Measurements from ENCODE around the gene RABGAP1L. TPM values are rescaled to one million over a fixed set of nuclear protein-coding genes. Genes with fewer than 3 reads are reported as not detected.

RABGAP1L gene
- total RNA-seq, 4 donors from 2014 or later: 42.4 to 74.5 (median 49.1) TPM

DNA sequence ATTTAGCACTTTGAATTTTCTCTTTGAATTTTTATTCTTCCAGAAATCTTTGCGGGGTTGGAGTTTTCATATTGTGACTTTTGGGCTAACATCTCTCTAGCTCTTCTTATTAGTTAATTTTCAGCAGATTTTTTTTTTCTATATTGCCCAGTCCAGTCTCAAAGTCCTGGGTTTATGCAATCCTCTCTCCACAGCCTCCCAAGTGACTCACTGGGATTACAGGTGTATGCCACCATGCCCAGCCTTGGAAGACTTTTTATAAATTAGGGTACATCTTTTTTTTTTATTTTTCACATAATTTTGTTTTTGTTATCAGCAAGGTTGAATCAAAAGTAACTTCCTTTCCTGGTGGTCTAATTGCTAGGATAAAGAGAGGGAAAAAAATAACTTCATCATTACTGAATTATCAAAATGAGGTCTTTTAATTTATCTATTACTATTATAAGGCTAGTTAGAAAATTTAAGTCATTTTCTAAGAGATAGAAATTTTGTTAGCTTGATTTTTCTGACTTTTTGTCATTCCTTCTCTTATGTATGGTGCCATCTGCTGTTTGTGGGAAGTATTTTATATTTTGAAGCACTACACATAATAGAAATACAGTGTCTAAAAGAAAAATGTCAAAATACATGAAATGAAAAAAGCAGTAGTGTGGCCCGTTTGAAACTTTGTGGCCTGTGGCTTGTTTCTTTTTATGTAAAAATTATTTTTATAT is 567.0 kb downstream of the RABGAP1L start:
- 47 to 54% methylated on average over 2 of the region's 2 CpGs for WGBS, 2 donors
- TF ChIP-seq EP300 (IDR thresholded peaks at IDR 0.05) (no peak), POLR2A (IDR thresholded peaks at IDR 0.05) (no peak)
- TF ChIP-seq, protein P1, sequence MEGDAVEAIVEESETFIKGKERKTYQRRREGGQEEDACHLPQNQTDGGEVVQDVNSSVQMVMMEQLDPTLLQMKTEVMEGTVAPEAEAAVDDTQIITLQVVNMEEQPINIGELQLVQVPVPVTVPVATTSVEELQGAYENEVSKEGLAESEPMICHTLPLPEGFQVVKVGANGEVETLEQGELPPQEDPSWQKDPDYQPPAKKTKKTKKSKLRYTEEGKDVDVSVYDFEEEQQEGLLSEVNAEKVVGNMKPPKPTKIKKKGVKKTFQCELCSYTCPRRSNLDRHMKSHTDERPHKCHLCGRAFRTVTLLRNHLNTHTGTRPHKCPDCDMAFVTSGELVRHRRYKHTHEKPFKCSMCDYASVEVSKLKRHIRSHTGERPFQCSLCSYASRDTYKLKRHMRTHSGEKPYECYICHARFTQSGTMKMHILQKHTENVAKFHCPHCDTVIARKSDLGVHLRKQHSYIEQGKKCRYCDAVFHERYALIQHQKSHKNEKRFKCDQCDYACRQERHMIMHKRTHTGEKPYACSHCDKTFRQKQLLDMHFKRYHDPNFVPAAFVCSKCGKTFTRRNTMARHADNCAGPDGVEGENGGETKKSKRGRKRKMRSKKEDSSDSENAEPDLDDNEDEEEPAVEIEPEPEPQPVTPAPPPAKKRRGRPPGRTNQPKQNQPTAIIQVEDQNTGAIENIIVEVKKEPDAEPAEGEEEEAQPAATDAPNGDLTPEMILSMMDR (IDR thresholded peaks at IDR 0.05): peak in 4 of 5 experiments; percentile 27 to 48 (median 35)
- Histone ChIP-seq H3K9me3 (no peaks in the 10 kb centered on the region), H3K27me3 (no peaks in the 10 kb centered on the region), H3K4me3 (no peak overlapping the region), H3K36me3 (no peaks in the 10 kb centered on the region), H3K27ac (no peak overlapping the region), H3K4me1 (no peaks in the 10 kb centered on the region)
- no peak for DNase-seq (ENCODE audit: low spot score in 2 of 2)

DNA sequence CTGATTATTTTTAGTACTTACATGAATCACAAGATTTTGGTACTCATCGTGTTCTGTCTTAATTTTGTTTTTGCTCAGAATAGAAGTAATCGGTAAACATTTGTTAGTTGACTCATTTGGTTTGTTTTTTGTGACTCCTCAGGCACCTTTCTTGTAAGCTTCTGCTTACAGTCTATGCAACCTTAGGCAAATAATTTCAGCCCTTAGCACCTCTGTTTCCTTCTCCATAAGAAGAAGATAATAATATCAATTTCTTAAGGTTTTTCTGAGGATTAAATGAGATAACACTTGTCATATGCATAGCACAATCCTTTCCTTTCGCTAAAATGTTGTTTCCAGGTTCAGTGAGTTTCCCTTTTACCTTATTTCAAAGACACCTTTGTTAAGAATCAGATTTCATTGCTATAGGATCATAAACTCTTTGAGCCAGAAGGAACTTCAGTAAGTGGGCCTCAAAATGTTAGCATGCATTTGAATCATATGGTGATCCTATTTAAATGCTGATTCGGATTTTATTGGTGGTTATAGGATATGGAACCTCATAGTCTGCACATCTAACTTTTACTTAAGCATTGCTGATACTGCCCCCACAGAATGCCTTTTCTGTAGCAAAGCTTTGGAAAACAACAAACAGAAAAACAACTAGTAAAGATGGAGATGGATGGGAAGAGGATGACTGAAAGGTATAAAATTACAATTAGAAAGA is 567.7 kb downstream of the RABGAP1L start:
- 69 to 75% methylated on average over 4 of the region's 4 CpGs for WGBS, 2 donors
- TF ChIP-seq EP300 (IDR thresholded peaks at IDR 0.05): no peak
- no peak for TF ChIP-seq POLR2A (IDR thresholded peaks at IDR 0.05)
- TF ChIP-seq, protein P1 (IDR thresholded peaks at IDR 0.05): no peak
- Histone ChIP-seq H3K9me3 (no peaks in the 10 kb centered on the region), H3K27me3 (no peaks in the 10 kb centered on the region), H3K36me3 (no peaks in the 10 kb centered on the region), H3K4me3 (no peak overlapping the region), H3K4me1 (no peaks in the 10 kb centered on the region), H3K27ac (no peak overlapping the region)
- DNase-seq (ENCODE audit: low spot score in 2 of 2): no peak

DNA sequence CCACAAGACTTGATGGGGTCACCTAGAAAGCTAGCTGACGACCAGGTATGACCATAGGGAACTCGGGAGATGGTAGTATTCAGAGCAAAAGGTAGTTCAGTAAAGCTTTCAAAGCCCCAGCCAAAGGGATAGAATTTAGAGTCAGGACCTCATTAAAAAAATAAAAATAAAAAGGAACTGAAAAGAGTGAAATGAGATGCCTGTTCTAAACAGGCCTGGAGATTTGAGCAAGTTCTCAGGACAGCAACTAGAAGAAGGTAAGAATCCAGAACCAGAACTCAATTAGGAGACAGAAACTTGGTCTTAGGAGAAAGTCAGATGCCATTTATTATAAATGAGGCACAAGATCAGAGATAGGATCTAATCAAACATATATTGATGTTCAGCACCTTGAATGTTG is 575.0 kb downstream of the RABGAP1L start:
- DNase-seq (ENCODE audit: low spot score in 2 of 2): no peak
- TF ChIP-seq POLR2A (IDR thresholded peaks at IDR 0.05) (no peak), EP300 (IDR thresholded peaks at IDR 0.05) (no peak)
- TF ChIP-seq, protein P1 (IDR thresholded peaks at IDR 0.05): no peak
- Histone ChIP-seq H3K36me3 (no peaks in the 10 kb centered on the region), H3K9me3 (peaks cover 0 to 9% (median 0%) of the 10 kb centered on the region in 4 donors), H3K27ac (no peak overlapping the region), H3K27me3 (no peaks in the 10 kb centered on the region), H3K4me1 (no peaks in the 10 kb centered on the region), H3K4me3 (no peak overlapping the region)
- 92 to 95% methylated on average over 2 of the region's 2 CpGs for WGBS, 2 donors

GRCh38 chr1:174736831-174737230 is 577.5 kb downstream of the RABGAP1L start:
- H3K9me3 ChIP-seq: peaks cover 0 to 9% (median 0%) of the 10 kb centered on the region in 4 donors
- no peaks in the 10 kb centered on the region for H3K27me3 ChIP-seq
- H3K4me1 ChIP-seq: no peaks in the 10 kb centered on the region
- H3K4me3 ChIP-seq: no peak overlapping the region
- DNase-seq (ENCODE audit: low spot score in 2 of 2): no peak
- TF ChIP-seq EP300 (IDR thresholded peaks at IDR 0.05): no peak
- TF ChIP-seq, protein P1 (IDR thresholded peaks at IDR 0.05): no peak
- H3K36me3 ChIP-seq: no peaks in the 10 kb centered on the region
- no peak overlapping the region for H3K27ac ChIP-seq
- 100% methylated on average over 2 of the region's 2 CpGs for WGBS, 2 donors
